OCI-LY3 (cell line): ENCODE results near the gene FBXW7.

ENCODE experiments used
- H2AFZ ChIP-seq: fragments of 200-600, 300-600 bp; shearing (Covaris generic); 2 replicates; pipeline ENCODE4 v1.6.0; 2014; ENCODE audit warnings: antibody characterized with exemption, low read depth, low read length
- H3K27ac ChIP-seq: fragments of 200-600, 300-600 bp; sonication (generic); 2 replicates; pipeline ENCODE4 v1.5.1; 2014; ENCODE audit warnings: mild to moderate bottlenecking, low read length, moderate library complexity, mixed read lengths
- H3K27me3 ChIP-seq: fragments of 200-600, 300-600 bp; sonication (generic); 2 replicates; pipeline ENCODE4 v1.6.1; 2014; ENCODE audit warnings: low read depth, low read length, mixed read lengths
- H3K36me3 ChIP-seq: fragments of 200-600, 300-600 bp; sonication (generic); replicated peaks from 2 replicates; pipeline ENCODE3; 2014; ENCODE audit warnings: low read depth, low read length, mixed read lengths
- H3K4me1 ChIP-seq: fragments of 300-600, 200-600 bp; sonication (generic); 2 replicates; pipeline ENCODE4 v1.6.1; 2014; ENCODE audit warnings: low read length, mixed read lengths
- H3K4me2 ChIP-seq: fragments of 200-600, 300-600 bp; sonication (generic); 2 replicates; pipeline ENCODE4 v1.6.1; 2014; ENCODE audit warnings: low read length, mixed read lengths
- H3K4me3 ChIP-seq: fragments of 300-600, 200-600 bp; sonication (generic); 2 replicates; pipeline ENCODE4 v1.5.1; 2014; ENCODE audit warnings: antibody characterized with exemption, mild to moderate bottlenecking, low read length, moderate library complexity
- H3K79me2 ChIP-seq: fragments of 300-600, 200-600 bp; shearing (Covaris generic); 2 replicates; pipeline ENCODE4 v1.6.1; 2014; ENCODE audit warnings: mild to moderate bottlenecking, low read length, mixed read lengths
- H3K9ac ChIP-seq: fragments of 300-600, 200-600 bp; shearing (Covaris generic); 2 replicates; pipeline ENCODE4 v1.6.0; 2014; ENCODE audit warnings: mild to moderate bottlenecking, low read length, moderate library complexity
- H3K9me3 ChIP-seq: fragments of 200-600, 300-600 bp; shearing (Covaris generic); 2 replicates; pipeline ENCODE4 v1.6.1; 2014; ENCODE audit warnings: low read length, mixed read lengths; ENCODE audit not compliant: insufficient read depth
- H4K20me1 ChIP-seq: fragments of 200-600, 300-600 bp; sonication (generic); 2 replicates; pipeline ENCODE4 v1.6.1; 2016; ENCODE audit warnings: low read length, mixed read lengths; ENCODE audit not compliant: insufficient read depth
- EZH2phosphoT487 ChIP-seq: fragments of 200-600 bp; shearing (Covaris generic); IDR thresholded peaks from 2 replicates; pipeline ENCODE4 v1.6.1; 2018; ENCODE audit warnings: antibody characterized with exemption, mixed run types, low read depth
- TF ChIP-seq, protein P1 (sequence below): fragments of 200-600, 300-600 bp; sonication (generic); IDR thresholded peaks from 2 replicates; pipeline ENCODE4 v1.5.1; 2014; ENCODE audit warnings: antibody characterized with exemption, low read length, low read depth

Gene FBXW7

DNA sequence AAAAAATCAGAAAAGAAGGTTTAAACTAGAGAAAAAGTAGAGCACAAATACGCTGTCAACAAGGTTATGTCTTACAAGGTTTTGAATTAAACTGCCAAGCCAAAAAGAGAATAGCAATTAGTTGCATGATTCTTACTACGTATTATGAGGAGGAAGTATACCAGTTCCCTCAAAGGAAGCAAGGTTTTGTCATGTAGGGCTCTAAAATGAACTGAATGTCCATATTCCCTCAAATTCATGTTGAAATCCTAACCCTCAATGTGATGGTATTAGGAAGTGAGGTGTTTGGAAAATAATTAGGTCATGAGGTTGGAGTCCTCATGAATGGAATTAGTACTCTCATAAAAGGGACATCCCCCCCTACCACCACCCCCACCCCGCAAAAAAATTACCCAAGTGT is 201.0 kb downstream of the FBXW7 start:
- H3K9me3 ChIP-seq: no peaks in the 10 kb centered on the region
- H3K27ac ChIP-seq: no peak overlapping the region
- no peaks in the 10 kb centered on the region for H4K20me1 ChIP-seq
- no peaks in the 10 kb centered on the region for H3K79me2 ChIP-seq
- no peaks in the 10 kb centered on the region for H3K27me3 ChIP-seq
- H3K4me3 ChIP-seq: no peak overlapping the region
- H3K4me2 ChIP-seq: no peak overlapping the region
- peaks cover 14% of the 10 kb centered on the region for H3K36me3 ChIP-seq
- TF ChIP-seq, protein P1, sequence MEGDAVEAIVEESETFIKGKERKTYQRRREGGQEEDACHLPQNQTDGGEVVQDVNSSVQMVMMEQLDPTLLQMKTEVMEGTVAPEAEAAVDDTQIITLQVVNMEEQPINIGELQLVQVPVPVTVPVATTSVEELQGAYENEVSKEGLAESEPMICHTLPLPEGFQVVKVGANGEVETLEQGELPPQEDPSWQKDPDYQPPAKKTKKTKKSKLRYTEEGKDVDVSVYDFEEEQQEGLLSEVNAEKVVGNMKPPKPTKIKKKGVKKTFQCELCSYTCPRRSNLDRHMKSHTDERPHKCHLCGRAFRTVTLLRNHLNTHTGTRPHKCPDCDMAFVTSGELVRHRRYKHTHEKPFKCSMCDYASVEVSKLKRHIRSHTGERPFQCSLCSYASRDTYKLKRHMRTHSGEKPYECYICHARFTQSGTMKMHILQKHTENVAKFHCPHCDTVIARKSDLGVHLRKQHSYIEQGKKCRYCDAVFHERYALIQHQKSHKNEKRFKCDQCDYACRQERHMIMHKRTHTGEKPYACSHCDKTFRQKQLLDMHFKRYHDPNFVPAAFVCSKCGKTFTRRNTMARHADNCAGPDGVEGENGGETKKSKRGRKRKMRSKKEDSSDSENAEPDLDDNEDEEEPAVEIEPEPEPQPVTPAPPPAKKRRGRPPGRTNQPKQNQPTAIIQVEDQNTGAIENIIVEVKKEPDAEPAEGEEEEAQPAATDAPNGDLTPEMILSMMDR: no peak
- no peak for TF ChIP-seq EZH2phosphoT487
- no peaks in the 10 kb centered on the region for H3K4me1 ChIP-seq
- no peak overlapping the region for H3K9ac ChIP-seq
- H2AFZ ChIP-seq: no peak overlapping the region

DNA sequence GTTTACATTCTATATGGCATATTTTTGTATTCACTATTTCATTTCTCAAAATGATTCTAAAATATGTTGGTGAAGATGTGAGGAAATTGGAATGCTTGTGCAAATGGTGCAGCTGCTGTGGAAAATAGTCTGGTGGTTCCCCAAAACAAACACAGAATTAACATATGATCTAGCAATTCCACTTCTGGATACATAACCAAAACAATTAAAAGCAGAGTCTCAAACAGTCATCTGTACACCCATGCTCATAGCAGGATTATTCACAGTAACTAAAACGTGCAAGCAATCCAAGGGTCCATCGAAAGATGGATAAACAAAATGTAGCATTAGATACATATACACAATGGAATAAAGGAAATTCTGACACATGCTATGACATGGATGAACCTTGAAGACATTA is 204.8 kb downstream of the FBXW7 start:
- Histone ChIP-seq H3K4me1 (no peaks in the 10 kb centered on the region), H3K4me2 (no peak overlapping the region), H3K79me2 (no peaks in the 10 kb centered on the region), H3K9ac (no peak overlapping the region), H3K4me3 (no peak overlapping the region), H3K9me3 (no peaks in the 10 kb centered on the region), H2AFZ (no peak overlapping the region), H3K27me3 (no peaks in the 10 kb centered on the region), H3K36me3 (peaks cover 32% of the 10 kb centered on the region), H3K27ac (no peak overlapping the region), H4K20me1 (no peaks in the 10 kb centered on the region)
- no peak for TF ChIP-seq EZH2phosphoT487
- TF ChIP-seq, protein P1: no peak

DNA sequence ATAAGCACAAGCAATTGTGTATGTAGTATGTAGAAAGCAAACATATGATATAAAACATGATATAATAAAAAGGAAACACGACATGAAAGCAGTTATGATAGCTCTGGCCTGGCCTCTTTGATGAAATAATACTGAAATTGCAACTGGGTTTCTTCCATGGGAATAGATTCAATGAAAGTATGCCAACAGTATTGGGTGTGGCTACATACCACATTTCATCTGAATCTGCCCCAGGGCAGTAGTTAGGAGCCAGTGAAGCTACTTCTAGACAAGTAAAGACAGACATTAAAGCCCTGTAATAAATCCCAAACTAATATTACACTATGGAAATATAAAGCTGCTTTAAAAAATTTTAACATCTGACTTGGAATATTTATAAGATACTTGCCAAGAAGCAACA is 207.3 kb downstream of the FBXW7 start:
- TF ChIP-seq EZH2phosphoT487: no peak
- TF ChIP-seq, protein P1: no peak
- H4K20me1 ChIP-seq: no peaks in the 10 kb centered on the region
- no peaks in the 10 kb centered on the region for H3K27me3 ChIP-seq
- H3K79me2 ChIP-seq: no peaks in the 10 kb centered on the region
- no peak overlapping the region for H2AFZ ChIP-seq
- no peak overlapping the region for H3K4me2 ChIP-seq
- H3K9me3 ChIP-seq: no peaks in the 10 kb centered on the region
- H3K9ac ChIP-seq: no peak overlapping the region
- no peak overlapping the region for H3K27ac ChIP-seq
- no peak overlapping the region for H3K4me3 ChIP-seq
- H3K4me1 ChIP-seq: no peaks in the 10 kb centered on the region
- H3K36me3 ChIP-seq: peaks cover 40% of the 10 kb centered on the region

DNA sequence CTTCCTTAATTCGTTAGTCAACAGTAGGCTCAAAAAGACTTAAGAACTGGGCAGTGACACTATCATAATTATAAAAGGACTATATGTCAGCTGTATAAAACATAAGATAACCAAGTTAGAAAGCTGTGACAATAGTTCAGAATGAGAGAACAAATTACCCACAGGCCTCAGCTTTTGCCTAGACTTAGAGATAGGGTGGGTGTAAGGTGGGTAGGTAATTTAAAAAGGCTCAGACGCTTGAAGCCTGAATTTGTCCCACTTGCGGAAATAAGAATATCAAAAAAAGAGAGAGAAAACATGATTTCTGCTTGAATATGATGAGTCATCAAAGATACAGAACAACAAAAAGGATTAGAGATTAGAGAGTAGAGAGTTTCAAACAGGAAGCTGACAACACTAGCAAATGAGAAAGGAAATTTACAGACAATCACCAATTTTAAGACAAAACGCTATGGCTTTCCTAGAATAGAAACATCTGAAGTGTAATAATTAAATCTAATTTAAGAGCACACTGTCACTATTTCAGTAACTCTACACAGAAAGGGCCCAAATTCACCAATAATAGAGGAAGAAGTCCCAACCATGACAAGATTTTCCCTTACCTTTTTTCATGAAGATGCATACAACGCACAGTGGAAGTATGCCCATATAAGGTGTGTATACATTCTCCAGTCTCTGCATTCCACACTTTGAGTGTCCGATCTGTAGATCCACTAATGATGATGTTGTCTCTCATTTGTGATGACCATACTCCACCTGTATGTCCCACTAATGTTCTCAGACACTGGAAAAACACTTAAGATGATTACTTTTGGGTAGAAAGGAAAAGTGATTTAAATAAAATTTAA is 208.1 kb downstream of the FBXW7 start:
- H3K27ac ChIP-seq: no peak overlapping the region
- H3K4me2 ChIP-seq: no peak overlapping the region
- no peaks in the 10 kb centered on the region for H3K79me2 ChIP-seq
- no peaks in the 10 kb centered on the region for H3K9me3 ChIP-seq
- H3K4me3 ChIP-seq: no peak overlapping the region
- H4K20me1 ChIP-seq: no peaks in the 10 kb centered on the region
- H3K4me1 ChIP-seq: no peaks in the 10 kb centered on the region
- peaks cover 46% of the 10 kb centered on the region for H3K36me3 ChIP-seq
- H3K27me3 ChIP-seq: no peaks in the 10 kb centered on the region
- no peak overlapping the region for H3K9ac ChIP-seq
- H2AFZ ChIP-seq: no peak overlapping the region
- no peak for TF ChIP-seq EZH2phosphoT487
- TF ChIP-seq, protein P1: no peak
